Natural killer cell (primary cell): ENCODE results near the gene JADE3. TPM values are rescaled to one million over a fixed set of nuclear protein-coding genes. Genes with fewer than 3 reads are reported as not detected.

Source experiments
- ATAC-seq, 3 donors: fragments of 150-1000 bp in 2 of 3; fragments of 200-7000 bp in 1 of 3; cut with Tn5 transposase; 1 replicate in 1 of 3; 2 replicates in 2 of 3; pipeline ENCODE4 v1.10.0; 2021; ENCODE audit warnings: mild to moderate bottlenecking in 2 of 3, moderate library complexity in 2 of 3
- DNase-seq, 2 donors: peaks; one replicate each; pipeline versions ENCODE4 v3.0.0 to v3.0.0-alpha.2; 2013 to 2021; ENCODE audit warnings: mixed read lengths in 1 of 2
- H3K27ac ChIP-seq: one replicate; pipeline ENCODE4 v1.5.1; 2013; ENCODE audit warnings: mild to moderate bottlenecking, low read length
- H3K27me3 ChIP-seq: one replicate; pipeline ENCODE4 v1.6.1; 2013; ENCODE audit warnings: low read length; ENCODE audit not compliant: control insufficient read depth, insufficient read depth
- H3K36me3 ChIP-seq: one replicate; pipeline ENCODE4 v1.6.1; 2013; ENCODE audit warnings: low read length; ENCODE audit not compliant: control insufficient read depth, insufficient read depth
- H3K4me1 ChIP-seq: one replicate; pipeline ENCODE4 v1.6.1; 2013; ENCODE audit warnings: low read length; ENCODE audit not compliant: control insufficient read depth, insufficient read depth
- H3K4me3 ChIP-seq: one replicate; pipeline ENCODE4 v1.5.1; 2013; ENCODE audit warnings: low read length
- H3K9me3 ChIP-seq: one replicate; pipeline ENCODE4 v1.6.1; 2013; ENCODE audit warnings: low read length; ENCODE audit not compliant: control insufficient read depth, insufficient read depth
- H3K27ac Mint-ChIP-seq, 2 donors: one replicate each; pipeline ENCODE4 v1.8.0; 2022; ENCODE audit warnings: mild to moderate bottlenecking in 2 of 2, mixed read lengths in 2 of 2, moderate library complexity in 1 of 2
- H3K27me3 Mint-ChIP-seq, 2 donors: one replicate each; pipeline ENCODE4 v1.8.0; 2022; ENCODE audit warnings: low read depth in 2 of 2, mixed read lengths in 2 of 2
- H3K36me3 Mint-ChIP-seq: one replicate; pipeline ENCODE4 v1.8.0; 2022; ENCODE audit warnings: mixed read lengths
- H3K4me1 Mint-ChIP-seq, 2 donors: one replicate each; pipeline ENCODE4 v1.8.0; 2022; ENCODE audit warnings: mixed read lengths in 2 of 2
- H3K4me3 Mint-ChIP-seq: one replicate; pipeline ENCODE4 v1.8.0; 2022; ENCODE audit warnings: mild to moderate bottlenecking, moderate library complexity, mixed read lengths
- H3K9me3 Mint-ChIP-seq, 2 donors: one replicate each; pipeline ENCODE4 v1.8.0; 2022; ENCODE audit warnings: mixed read lengths in 2 of 2
- CTCF ChIP-seq: fragments of 200-600 bp; IDR thresholded peaks from one replicate; pipeline ENCODE4 v1.8.0; 2022; ENCODE audit warnings: antibody characterized with exemption
- WGBS: methylation state at CpG from one replicate; pipeline ENCODE4 v1.1.7; 2013; ENCODE audit warnings: missing lambda C conversion rate; ENCODE audit not compliant: insufficient coverage; 5-methylcytosine and 5-hydroxymethylcytosine counted together
- intact Hi-C: fragments of 100-400 bp; cut with micrococcal nuclease; formaldehyde crosslinking; loops from one replicate; pipeline ENCODE4 v1.14.2; 2022
- total RNA-seq, 4 donors: library from RNA; stranded (reverse); fragments of 120-200 nt in 1 of 4; gene quantifications; one replicate each; pipeline versions ENCODE4 v1.2.3 to v1.2.4, GENCODE V29; 2013 to 2022

Gene JADE3
- total RNA-seq, 3 donors from 2014 or later (not counting 1 experiment from before 2014, with no cell fraction given), result 0.16 to 0.54 (median 0.43) TPM

GRCh38 chrX:46984705-46985104 lies 72.5 kb downstream of the JADE3 start:
- H3K4me3 ChIP-seq, result no peak overlapping the region
- H3K36me3 ChIP-seq, result no peaks in the 10 kb centered on the region
- no peak for TF ChIP-seq CTCF
- intact Hi-C loops, result loop anchor here (10.0 kb wide), 1 partner anchor 70 kb away; the partner anchor contains the start of gene JADE3
- no peaks in the 10 kb centered on the region for H3K9me3 ChIP-seq
- no peak overlapping the region for H3K27ac ChIP-seq
- Mint-ChIP-seq H3K27me3 (peaks cover 7 to 16% of the 10 kb centered on the region in 2 donors), H3K9me3 (no peaks in the 10 kb centered on the region), H3K27ac (no peak overlapping the region), H3K36me3 (no peaks in the 10 kb centered on the region), H3K4me1 (no peaks in the 10 kb centered on the region), H3K4me3 (no peak overlapping the region)
- DNase-seq (no peak), ATAC-seq (no peak)
- no peaks in the 10 kb centered on the region for H3K27me3 ChIP-seq
- no peaks in the 10 kb centered on the region for H3K4me1 ChIP-seq
- no CpG with 5 or more reads among the region's 3 CpGs for WGBS

- Mint-ChIP-seq H3K27ac (no peak overlapping the region), H3K36me3 (no peaks in the 10 kb centered on the region), H3K9me3 (no peaks in the 10 kb centered on the region), H3K27me3 (peaks cover 0 to 7% of the 10 kb centered on the region in 2 donors), H3K4me3 (no peak overlapping the region), H3K4me1 (no peaks in the 10 kb centered on the region)
- H3K4me3 ChIP-seq, result no peak overlapping the region
- no peaks in the 10 kb centered on the region for H3K4me1 ChIP-seq
- no peaks in the 10 kb centered on the region for H3K27me3 ChIP-seq
- intact Hi-C loops, result loop anchor here (10.0 kb wide), 1 partner anchor 75 kb away; the partner anchor contains the start of gene JADE3
- no peak overlapping the region for H3K27ac ChIP-seq
- ATAC-seq, result no peak
- H3K9me3 ChIP-seq, result no peaks in the 10 kb centered on the region
- H3K36me3 ChIP-seq, result no peaks in the 10 kb centered on the region
- no peak for DNase-seq
- no peak for TF ChIP-seq CTCF
Observed at GRCh38 chrX:46989548-46989947, 77.3 kb downstream of the JADE3 start.

DNA sequence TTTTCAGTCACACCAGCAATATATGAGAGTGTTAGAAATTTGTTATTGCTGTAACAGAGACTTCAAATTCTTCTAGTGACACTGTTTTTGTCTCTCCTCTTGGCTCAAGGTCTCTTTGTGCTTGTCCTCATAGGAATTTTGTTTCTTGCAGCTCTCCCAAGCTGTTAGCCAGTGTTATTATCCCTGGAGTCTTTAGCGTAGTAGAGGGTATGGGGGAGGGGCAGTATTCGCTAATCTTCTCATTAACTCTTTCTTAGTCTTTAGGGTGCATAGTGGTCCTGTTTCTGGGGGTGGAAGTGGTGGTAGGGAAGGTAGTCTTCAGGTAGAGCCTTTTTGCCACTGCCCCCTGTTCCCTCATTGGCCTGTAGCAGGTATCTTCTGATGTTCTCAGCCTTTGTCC lies 79.4 kb downstream of the JADE3 start:
- H3K4me3 Mint-ChIP-seq, result no peak overlapping the region
- no peak for DNase-seq
- no peaks in the 10 kb centered on the region for H3K9me3 Mint-ChIP-seq
- Histone ChIP-seq H3K4me1 (no peaks in the 10 kb centered on the region), H3K4me3 (no peak overlapping the region), H3K36me3 (no peaks in the 10 kb centered on the region), H3K9me3 (no peaks in the 10 kb centered on the region), H3K27ac (no peak overlapping the region), H3K27me3 (no peaks in the 10 kb centered on the region)
- no CpG with 5 or more reads among the region's 2 CpGs for WGBS
- intact Hi-C loops, result no loop called here
- TF ChIP-seq CTCF, result no peak
- peaks cover 0 to 7% of the 10 kb centered on the region in 2 donors for H3K27me3 Mint-ChIP-seq
- no peak overlapping the region for H3K27ac Mint-ChIP-seq
- H3K36me3 Mint-ChIP-seq, result no peaks in the 10 kb centered on the region
- H3K4me1 Mint-ChIP-seq, result no peaks in the 10 kb centered on the region
- no peak for ATAC-seq

GRCh38 chrX:46992070-46992469 lies 79.8 kb downstream of the JADE3 start:
- no peaks in the 10 kb centered on the region for H3K36me3 Mint-ChIP-seq

More at GRCh38 chrX:46992070-46992469, 79.8 kb downstream of the JADE3 start:
- Histone ChIP-seq H3K4me3 (no peak overlapping the region), H3K36me3 (no peaks in the 10 kb centered on the region), H3K27ac (no peak overlapping the region), H3K27me3 (no peaks in the 10 kb centered on the region), H3K9me3 (no peaks in the 10 kb centered on the region), H3K4me1 (no peaks in the 10 kb centered on the region)
- DNase-seq, result no peak
- Mint-ChIP-seq H3K27ac (no peak overlapping the region), H3K4me1 (no peaks in the 10 kb centered on the region), H3K4me3 (no peak overlapping the region), H3K9me3 (no peaks in the 10 kb centered on the region), H3K27me3 (peaks cover 0 to 7% of the 10 kb centered on the region in 2 donors)
- 100% methylated on average over 2 of the region's 6 CpGs for WGBS
- intact Hi-C loops, result no loop called here
- no peak for ATAC-seq
- TF ChIP-seq CTCF, result no peak
